ENCODE data around the gene GUF1.

GRCh38 chr4:44632089-44632488 is 46.1 kb upstream of the GUF1 start:
- TF ChIP-seq CTCF (IDR thresholded peaks at IDR 0.05; ENCODE audit: insufficient read depth, low read length) (no peak), POLR2AphosphoS5 (IDR thresholded peaks at IDR 0.05; ENCODE audit: low read depth) (no peak), REST (IDR thresholded peaks at IDR 0.05; ENCODE audit: insufficient replicate concordance, low read depth) (no peak), GABPA (IDR thresholded peaks at IDR 0.05; ENCODE audit: low read depth) (no peak)
